ENCODE data around the gene AIRE.

- TF ChIP-seq POLR2A (IDR thresholded peaks at IDR 0.05): no peak
- TF ChIP-seq CTCF (IDR thresholded peaks at IDR 0.05): no peak
Observed at GRCh38 chr21:44282370-44282769, 3.3 kb upstream of the AIRE start.
